ENCODE data around the gene INPP5D. TPM values are rescaled to one million over a fixed set of nuclear protein-coding genes. Genes with fewer than 3 reads are reported as not detected.

The INPP5D gene
- polyA plus RNA-seq, 3 donors: 30.6 to 90.2 (median 54.8) TPM

GRCh38 chr2:233137040-233137439, 76.9 kb downstream of the INPP5D start:
- Mint-ChIP-seq H3K36me3 (peaks cover 80 to 92% of the 10 kb centered on the region in 2 donors), H3K27ac (no peak overlapping the region), H3K27me3 (ENCODE audit: low read depth in 3 of 3) (no peaks in the 10 kb centered on the region), H3K4me3 (no peak overlapping the region), H3K4me1 (no peaks in the 10 kb centered on the region), H3K9me3 (peaks cover 0 to 6% (median 5%) of the 10 kb centered on the region in 7 donors)
- Histone ChIP-seq H3K9me3 (replicated peaks in 1 of 2; ENCODE audit: control insufficient read depth in 1 of 2, insufficient read depth in 1 of 2, low read length in 2 of 2) (peaks cover 3 to 5% of the 10 kb centered on the region in 2 donors), H3K36me3 (replicated peaks in 1 of 2; ENCODE audit: control insufficient read depth in 1 of 2, insufficient read depth in 2 of 2, low read length in 2 of 2) (peaks cover 78 to 92% of the 10 kb centered on the region in 2 donors), H3K79me2 (ENCODE audit: insufficient read depth, low read length) (peaks cover 29% of the 10 kb centered on the region), H3K4me3 (replicated peaks in 1 of 3; ENCODE audit: low read depth in 2 of 3, low read length in 3 of 3) (no peak overlapping the region), H3K27me3 (ENCODE audit: control insufficient read depth in 2 of 2, insufficient read depth in 2 of 2, low read length in 2 of 2) (no peaks in the 10 kb centered on the region), H3K27ac (ENCODE audit: low read depth in 1 of 2, low read length in 2 of 2) (no peak overlapping the region), H3K4me1 (ENCODE audit: control insufficient read depth in 1 of 2, insufficient read depth in 2 of 2, low read length in 2 of 2) (no peaks in the 10 kb centered on the region), H4K20me1 (ENCODE audit: insufficient read depth, low read length) (peaks cover 88% of the 10 kb centered on the region), H3K4me2 (replicated peaks; ENCODE audit: extremely low read depth, low read length, poor library complexity, severe bottlenecking) (no peak overlapping the region), H2AFZ (ENCODE audit: insufficient read depth, low read depth, low read length, poor library complexity, severe bottlenecking) (no peak overlapping the region), H3K9ac (ENCODE audit: insufficient read depth, low read length, poor library complexity, severe bottlenecking) (no peak overlapping the region)
- no peak for TF ChIP-seq CTCF (IDR thresholded peaks at IDR 0.05)
- intact Hi-C loops (cut with micrococcal nuclease): no loop called here
- DNase-seq: no peak
- no CpG with 5 or more reads among the region's 2 CpGs for WGBS (ENCODE audit: insufficient coverage)

- no peaks in the 10 kb centered on the region for H3K4me1 ChIP-seq (ENCODE audit: control insufficient read depth in 1 of 2, insufficient read depth in 2 of 2, low read length in 2 of 2)
- peaks cover 77 to 92% of the 10 kb centered on the region in 2 donors for H3K36me3 ChIP-seq (replicated peaks in 1 of 2; ENCODE audit: control insufficient read depth in 1 of 2, insufficient read depth in 2 of 2, low read length in 2 of 2)
- no peak overlapping the region for H2AFZ ChIP-seq (ENCODE audit: insufficient read depth, low read depth, low read length, poor library complexity, severe bottlenecking)
- WGBS (ENCODE audit: insufficient coverage): 92% methylated on average over 2 of the region's 5 CpGs
- peak overlapping the region in 2 of 7 donors; percentile 10 to 63 for H3K27ac Mint-ChIP-seq
- H3K79me2 ChIP-seq (ENCODE audit: insufficient read depth, low read length): peaks cover 39% of the 10 kb centered on the region
- H3K4me3 Mint-ChIP-seq: no peak overlapping the region
- H3K9me3 Mint-ChIP-seq: peaks cover 0 to 5% (median 3%) of the 10 kb centered on the region in 7 donors
- no peak overlapping the region for H3K4me3 ChIP-seq (replicated peaks in 1 of 3; ENCODE audit: low read depth in 2 of 3, low read length in 3 of 3)
- peaks cover 0 to 2% of the 10 kb centered on the region in 2 donors for H3K9me3 ChIP-seq (replicated peaks in 1 of 2; ENCODE audit: control insufficient read depth in 1 of 2, insufficient read depth in 1 of 2, low read length in 2 of 2)
- H3K36me3 Mint-ChIP-seq: peaks cover 81 to 91% of the 10 kb centered on the region in 2 donors
- peaks cover 92% of the 10 kb centered on the region for H4K20me1 ChIP-seq (ENCODE audit: insufficient read depth, low read length)
- H3K4me2 ChIP-seq (replicated peaks; ENCODE audit: extremely low read depth, low read length, poor library complexity, severe bottlenecking): no peak overlapping the region
- peak overlapping the region in 1 of 2 donors; percentile 36 for H3K27ac ChIP-seq (ENCODE audit: low read depth in 1 of 2, low read length in 2 of 2)
- H3K27me3 ChIP-seq (ENCODE audit: control insufficient read depth in 2 of 2, insufficient read depth in 2 of 2, low read length in 2 of 2): no peaks in the 10 kb centered on the region
- TF ChIP-seq CTCF (IDR thresholded peaks at IDR 0.05): no peak
- intact Hi-C loops (cut with micrococcal nuclease): no loop called here
- no peak for DNase-seq
- H3K9ac ChIP-seq (ENCODE audit: insufficient read depth, low read length, poor library complexity, severe bottlenecking): no peak overlapping the region
- no peaks in the 10 kb centered on the region for H3K27me3 Mint-ChIP-seq (ENCODE audit: low read depth in 3 of 3)
- H3K4me1 Mint-ChIP-seq: no peaks in the 10 kb centered on the region
Observed at GRCh38 chr2:233140077-233140585, 80.0 kb downstream of the INPP5D start.

Measured in CD14-positive monocyte (primary cell).